Esophagus squamous epithelium (tissue), 5 donors: ENCODE results near the gene PDE4C. TPM values are rescaled to one million over a fixed set of nuclear protein-coding genes. Genes with fewer than 3 reads are reported as not detected.

Experiments
- DNase-seq: peaks from one replicate; lab custom pipeline; 2025; lab: John Stamatoyannopoulos, UW
- H3K27ac ChIP-seq, 4 donors: fragments of 200-600 bp; sonication (generic); one replicate each; pipeline ENCODE4 v1.5.1; 2016 to 2019; ENCODE audit warnings: mild to moderate bottlenecking in 1 of 4
- H3K27me3 ChIP-seq, 4 donors: fragments of 200-600 bp; sonication (generic); 1 replicate in 3 of 4; 2 replicates in 1 of 4; pipeline versions ENCODE4 v1.5.1 to v1.6.0; 2017 to 2021; ENCODE audit warnings: antibody characterized with exemption in 1 of 4
- H3K36me3 ChIP-seq, 3 donors: fragments of 200-600 bp; sonication (generic); one replicate each; pipeline ENCODE4 v1.5.1; 2016 to 2019
- H3K4me1 ChIP-seq, 3 donors: fragments of 200-600 bp; sonication (generic); one replicate each; pipeline ENCODE4 v1.5.1; 2017 to 2019
- H3K4me3 ChIP-seq, 4 donors: fragments of 200-600 bp; sonication (generic); 1 replicate in 3 of 4; 2 replicates in 1 of 4; pipeline ENCODE4 v1.5.1; 2016 to 2019; ENCODE audit warnings: mild to moderate bottlenecking in 2 of 4, moderate library complexity in 1 of 4
- H3K9me3 ChIP-seq, 3 donors: fragments of 200-600 bp; sonication (generic); one replicate each; pipeline ENCODE4 v1.5.1; 2016 to 2019
- POLR2A ChIP-seq, 4 donors: fragments of 450-650 bp; IDR thresholded peaks; one replicate each; pipeline ENCODE4 v1.6.1; 2017; ENCODE audit warnings: antibody characterized with exemption in 4 of 4, mild to moderate bottlenecking in 4 of 4, moderate library complexity in 3 of 4
- WGBS, 2 donors: methylation state at CpG; one replicate each; pipeline ENCODE4 v1.1.5; 2018; 5-methylcytosine and 5-hydroxymethylcytosine counted together
- intact Hi-C: fragments of 100-400 bp; cut with DNase I; formaldehyde crosslinking; loops from one replicate; pipeline ENCODE4 v1.15.0; 2022
- total RNA-seq, 4 donors: library from RNA; depleted of rRNA; stranded (reverse); fragments of >200 nt; gene quantifications; one replicate each; pipeline ENCODE4 v1.1.0, GENCODE V29; 2016
- TF ChIP-seq, protein P1 (sequence below), 6 experiments: fragments of 450-650 bp in 4 of 6; fragments of 200-600 bp in 2 of 6; sonication (generic) in 2 of 6; IDR thresholded peaks; one replicate each; pipeline ENCODE4 v1.5.1; 2016 to 2019; ENCODE audit warnings: antibody characterized with exemption in 6 of 6, mild to moderate bottlenecking in 4 of 6, moderate library complexity in 4 of 6
- donor health status: DM: yes; HTN: yes; CAD: no.

PDE4C gene
- total RNA-seq, 4 donors from 2014 or later = 0.76 TPM; not detected in 3

- DNase-seq = no peak
- no peak for TF ChIP-seq POLR2A (IDR thresholded peaks at IDR 0.05)
- TF ChIP-seq, protein P1, sequence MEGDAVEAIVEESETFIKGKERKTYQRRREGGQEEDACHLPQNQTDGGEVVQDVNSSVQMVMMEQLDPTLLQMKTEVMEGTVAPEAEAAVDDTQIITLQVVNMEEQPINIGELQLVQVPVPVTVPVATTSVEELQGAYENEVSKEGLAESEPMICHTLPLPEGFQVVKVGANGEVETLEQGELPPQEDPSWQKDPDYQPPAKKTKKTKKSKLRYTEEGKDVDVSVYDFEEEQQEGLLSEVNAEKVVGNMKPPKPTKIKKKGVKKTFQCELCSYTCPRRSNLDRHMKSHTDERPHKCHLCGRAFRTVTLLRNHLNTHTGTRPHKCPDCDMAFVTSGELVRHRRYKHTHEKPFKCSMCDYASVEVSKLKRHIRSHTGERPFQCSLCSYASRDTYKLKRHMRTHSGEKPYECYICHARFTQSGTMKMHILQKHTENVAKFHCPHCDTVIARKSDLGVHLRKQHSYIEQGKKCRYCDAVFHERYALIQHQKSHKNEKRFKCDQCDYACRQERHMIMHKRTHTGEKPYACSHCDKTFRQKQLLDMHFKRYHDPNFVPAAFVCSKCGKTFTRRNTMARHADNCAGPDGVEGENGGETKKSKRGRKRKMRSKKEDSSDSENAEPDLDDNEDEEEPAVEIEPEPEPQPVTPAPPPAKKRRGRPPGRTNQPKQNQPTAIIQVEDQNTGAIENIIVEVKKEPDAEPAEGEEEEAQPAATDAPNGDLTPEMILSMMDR (IDR thresholded peaks at IDR 0.05) = no peak
- H3K36me3 ChIP-seq = no peaks in the 10 kb centered on the region
- 47 to 55% methylated on average over 2 to 3 of the region's 6 CpGs for WGBS, 2 donors
- H3K9me3 ChIP-seq = peaks cover 0 to 1% (median under 1%) of the 10 kb centered on the region in 3 donors
- no peak overlapping the region for H3K4me3 ChIP-seq
- intact Hi-C loops = no loop called here
- peaks cover 12 to 80% (median 17%) of the 10 kb centered on the region in 4 donors for H3K27me3 ChIP-seq
- H3K4me1 ChIP-seq = peaks cover 13 to 42% (median 21%) of the 10 kb centered on the region in 3 donors
- no peak overlapping the region for H3K27ac ChIP-seq
These were observed 1.6 kb upstream of the PDE4C start for GRCh38 chr19:18227781-18228271.

DNA sequence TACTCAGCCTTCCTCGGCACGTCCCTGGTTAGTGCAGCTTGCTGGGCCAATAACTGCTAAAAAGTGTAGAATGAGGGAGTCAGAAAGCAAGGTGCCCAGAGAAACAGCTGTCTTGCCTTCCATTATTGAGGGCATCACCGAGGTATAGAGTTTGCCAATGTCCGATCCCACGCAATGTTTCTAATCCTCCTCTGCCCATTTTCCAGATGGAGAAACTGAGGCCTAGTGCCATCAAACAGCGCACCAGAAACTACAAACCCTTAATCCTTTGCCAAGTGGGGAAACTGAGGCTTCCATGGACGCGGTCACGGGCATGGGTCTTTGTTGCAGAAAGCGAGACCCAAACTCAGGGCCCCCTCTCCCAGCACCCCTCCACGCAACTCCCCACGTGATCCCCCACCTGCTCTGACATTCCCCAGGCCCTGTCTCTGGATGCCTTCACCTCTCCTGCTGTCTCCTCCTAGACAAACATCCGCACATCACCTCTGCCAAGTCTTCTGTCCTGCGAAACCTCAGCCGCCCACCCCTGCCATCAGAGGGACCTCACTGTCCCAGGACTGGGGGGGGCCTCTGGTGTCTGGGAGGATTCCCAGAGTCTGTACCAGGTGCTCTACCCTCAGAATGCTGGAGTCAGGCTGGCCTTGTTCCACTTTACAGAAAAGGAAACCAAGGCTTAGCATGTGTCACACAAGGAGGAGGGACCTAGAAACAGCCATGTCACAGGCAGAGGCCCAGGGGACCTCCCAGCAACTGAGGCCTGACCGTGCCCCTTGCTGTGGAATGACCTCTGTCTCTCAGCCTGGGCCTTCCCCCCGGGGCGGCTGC, 930 bp upstream of the PDE4C start:
- DNase-seq = no peak
- Histone ChIP-seq H3K9me3 (no peaks in the 10 kb centered on the region), H3K4me3 (no peak overlapping the region), H3K36me3 (no peaks in the 10 kb centered on the region), H3K4me1 (peaks cover 10 to 39% (median 21%) of the 10 kb centered on the region in 3 donors), H3K27me3 (peaks cover 12 to 76% (median 14%) of the 10 kb centered on the region in 4 donors), H3K27ac (no peak overlapping the region)
- 71 to 78% methylated on average over 11 to 14 of the region's 18 CpGs for WGBS, 2 donors
- TF ChIP-seq, protein P1 (IDR thresholded peaks at IDR 0.05) = no peak
- TF ChIP-seq POLR2A (IDR thresholded peaks at IDR 0.05) = no peak
- intact Hi-C loops = no loop called here

GRCh38 chr19:18225355-18225701, 910 bp downstream of the PDE4C start:
- peak overlapping the region in 2 of 4 donors; percentile 33 to 65 for H3K4me3 ChIP-seq
- DNase-seq = no peak
- 25 to 40% methylated on average over 3 to 6 of the region's 16 CpGs for WGBS, 2 donors
- TF ChIP-seq, protein P1 (IDR thresholded peaks at IDR 0.05) = no peak
- TF ChIP-seq POLR2A (IDR thresholded peaks at IDR 0.05) = no peak
- H3K4me1 ChIP-seq = peaks cover 10 to 38% (median 24%) of the 10 kb centered on the region in 3 donors
- H3K27me3 ChIP-seq = peaks cover 11 to 76% (median 13%) of the 10 kb centered on the region in 4 donors
- H3K9me3 ChIP-seq = no peaks in the 10 kb centered on the region
- peak overlapping the region in 3 of 4 donors; percentile 44 to 68 (median 67) for H3K27ac ChIP-seq
- intact Hi-C loops = no loop called here
- no peaks in the 10 kb centered on the region for H3K36me3 ChIP-seq

GRCh38 chr19:18224525-18225354, 1.5 kb downstream of the PDE4C start:
- TF ChIP-seq, protein P1 (IDR thresholded peaks at IDR 0.05) = no peak
- TF ChIP-seq POLR2A (IDR thresholded peaks at IDR 0.05) = no peak
- H3K27ac ChIP-seq = peak overlapping the region in 3 of 4 donors; percentile 44 to 68 (median 67)
- no peaks in the 10 kb centered on the region for H3K9me3 ChIP-seq
- peaks cover 11 to 74% (median 13%) of the 10 kb centered on the region in 4 donors for H3K27me3 ChIP-seq
- WGBS, 2 donors = 3 to 10% methylated on average over 9 to 12 of the region's 81 CpGs
- intact Hi-C loops = no loop called here
- peak; percentile 70 for DNase-seq
- H3K4me1 ChIP-seq = peaks cover 10 to 38% (median 24%) of the 10 kb centered on the region in 3 donors
- peak overlapping the region; percentile 21 to 65 (median 36) for H3K4me3 ChIP-seq
- H3K36me3 ChIP-seq = no peaks in the 10 kb centered on the region
